ENCODE measurements around the gene SOX11. TPM values are rescaled to one million over a fixed set of nuclear protein-coding genes. Genes with fewer than 3 reads are reported as not detected.

Gene SOX11
- polyA plus RNA-seq, 3 donors, result not detected

GRCh38 chr2:5673145-5674025, 18.8 kb upstream of the SOX11 start:
- no peaks in the 10 kb centered on the region for H3K4me1 ChIP-seq (ENCODE audit: control insufficient read depth in 1 of 2, insufficient read depth in 2 of 2, low read length in 2 of 2)
- TF ChIP-seq, protein P1, sequence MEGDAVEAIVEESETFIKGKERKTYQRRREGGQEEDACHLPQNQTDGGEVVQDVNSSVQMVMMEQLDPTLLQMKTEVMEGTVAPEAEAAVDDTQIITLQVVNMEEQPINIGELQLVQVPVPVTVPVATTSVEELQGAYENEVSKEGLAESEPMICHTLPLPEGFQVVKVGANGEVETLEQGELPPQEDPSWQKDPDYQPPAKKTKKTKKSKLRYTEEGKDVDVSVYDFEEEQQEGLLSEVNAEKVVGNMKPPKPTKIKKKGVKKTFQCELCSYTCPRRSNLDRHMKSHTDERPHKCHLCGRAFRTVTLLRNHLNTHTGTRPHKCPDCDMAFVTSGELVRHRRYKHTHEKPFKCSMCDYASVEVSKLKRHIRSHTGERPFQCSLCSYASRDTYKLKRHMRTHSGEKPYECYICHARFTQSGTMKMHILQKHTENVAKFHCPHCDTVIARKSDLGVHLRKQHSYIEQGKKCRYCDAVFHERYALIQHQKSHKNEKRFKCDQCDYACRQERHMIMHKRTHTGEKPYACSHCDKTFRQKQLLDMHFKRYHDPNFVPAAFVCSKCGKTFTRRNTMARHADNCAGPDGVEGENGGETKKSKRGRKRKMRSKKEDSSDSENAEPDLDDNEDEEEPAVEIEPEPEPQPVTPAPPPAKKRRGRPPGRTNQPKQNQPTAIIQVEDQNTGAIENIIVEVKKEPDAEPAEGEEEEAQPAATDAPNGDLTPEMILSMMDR (IDR thresholded peaks at IDR 0.05), result no peak
- no peaks in the 10 kb centered on the region for H3K9me3 ChIP-seq (replicated peaks in 1 of 2; ENCODE audit: control insufficient read depth in 1 of 2, insufficient read depth in 1 of 2, low read length in 2 of 2)
- H3K79me2 ChIP-seq (ENCODE audit: insufficient read depth, low read length), result no peaks in the 10 kb centered on the region
- H3K9ac ChIP-seq (ENCODE audit: insufficient read depth, low read length, poor library complexity, severe bottlenecking), result no peak overlapping the region
- 11% methylated on average over 40 of the region's 58 CpGs for WGBS (ENCODE audit: insufficient coverage)
- H2AFZ ChIP-seq (ENCODE audit: insufficient read depth, low read depth, low read length, poor library complexity, severe bottlenecking), result no peak overlapping the region
- no peak overlapping the region for H3K27ac ChIP-seq (ENCODE audit: low read depth in 1 of 2, low read length in 2 of 2)
- peak overlapping the region in 1 of 2 donors; percentile 72 for H3K4me3 Mint-ChIP-seq
- no peak overlapping the region for H3K27ac Mint-ChIP-seq
- H3K4me2 ChIP-seq (replicated peaks; ENCODE audit: extremely low read depth, low read length, poor library complexity, severe bottlenecking), result no peak overlapping the region
- H3K4me3 ChIP-seq (replicated peaks in 1 of 3; ENCODE audit: low read depth in 2 of 3, low read length in 3 of 3), result no peak overlapping the region
- H3K4me1 Mint-ChIP-seq, result no peaks in the 10 kb centered on the region
- peaks cover 11 to 21% (median 18%) of the 10 kb centered on the region in 3 donors for H3K27me3 Mint-ChIP-seq (ENCODE audit: low read depth in 3 of 3)
- no peak for DNase-seq
- H3K9me3 Mint-ChIP-seq, result peaks cover 0 to 11% (median 7%) of the 10 kb centered on the region in 7 donors
- intact Hi-C loops (cut with micrococcal nuclease), result loop anchor here in 1 of 2 donors (10.0 kb wide), 1 partner anchor 631 kb away; no protein-coding TSS in a partner anchor
- no peaks in the 10 kb centered on the region for H3K36me3 Mint-ChIP-seq
- H3K27me3 ChIP-seq (ENCODE audit: control insufficient read depth in 2 of 2, insufficient read depth in 2 of 2, low read length in 2 of 2), result peaks cover 11 to 33% of the 10 kb centered on the region in 2 donors
- H4K20me1 ChIP-seq (ENCODE audit: insufficient read depth, low read length), result no peaks in the 10 kb centered on the region
- H3K36me3 ChIP-seq (replicated peaks in 1 of 2; ENCODE audit: control insufficient read depth in 1 of 2, insufficient read depth in 2 of 2, low read length in 2 of 2), result no peaks in the 10 kb centered on the region

DNA sequence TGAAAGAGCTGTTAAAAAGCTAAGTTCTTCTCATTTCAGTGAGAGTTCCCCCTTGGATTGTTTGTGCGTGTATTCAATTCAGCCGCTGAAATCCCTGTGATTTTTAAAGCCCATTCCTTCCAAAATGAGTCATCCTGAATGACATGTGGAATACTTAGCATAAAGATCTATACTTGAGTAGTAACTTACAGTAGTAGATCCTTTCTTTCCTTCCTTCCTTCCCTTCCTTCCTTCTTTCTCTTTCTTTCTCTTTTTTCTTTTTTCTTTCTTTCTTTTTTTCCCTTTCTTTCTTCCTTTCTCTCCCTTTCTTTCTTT, 18.2 kb upstream of the SOX11 start:
- no peaks in the 10 kb centered on the region for H3K4me1 ChIP-seq (ENCODE audit: control insufficient read depth in 1 of 2, insufficient read depth in 2 of 2, low read length in 2 of 2)
- H4K20me1 ChIP-seq (ENCODE audit: insufficient read depth, low read length), result no peaks in the 10 kb centered on the region
- H3K9me3 ChIP-seq (replicated peaks in 1 of 2; ENCODE audit: control insufficient read depth in 1 of 2, insufficient read depth in 1 of 2, low read length in 2 of 2), result no peaks in the 10 kb centered on the region
- no peak overlapping the region for H3K4me3 ChIP-seq (replicated peaks in 1 of 3; ENCODE audit: low read depth in 2 of 3, low read length in 3 of 3)
- peak overlapping the region in 1 of 2 donors; percentile 27 for H3K4me3 Mint-ChIP-seq
- H3K9ac ChIP-seq (ENCODE audit: insufficient read depth, low read length, poor library complexity, severe bottlenecking), result no peak overlapping the region
- no peak for DNase-seq
- no peak overlapping the region for H2AFZ ChIP-seq (ENCODE audit: insufficient read depth, low read depth, low read length, poor library complexity, severe bottlenecking)
- intact Hi-C loops (cut with micrococcal nuclease), result loop anchor here in 1 of 2 donors (10.0 kb wide), 1 partner anchor 631 kb away; no protein-coding TSS in a partner anchor
- TF ChIP-seq, protein P1 (IDR thresholded peaks at IDR 0.05), result no peak
- H3K4me1 Mint-ChIP-seq, result no peaks in the 10 kb centered on the region
- no peaks in the 10 kb centered on the region for H3K79me2 ChIP-seq (ENCODE audit: insufficient read depth, low read length)
- peaks cover 11 to 33% of the 10 kb centered on the region in 2 donors for H3K27me3 ChIP-seq (ENCODE audit: control insufficient read depth in 2 of 2, insufficient read depth in 2 of 2, low read length in 2 of 2)
- peaks cover 11 to 20% (median 17%) of the 10 kb centered on the region in 3 donors for H3K27me3 Mint-ChIP-seq (ENCODE audit: low read depth in 3 of 3)
- no peaks in the 10 kb centered on the region for H3K36me3 Mint-ChIP-seq
- peaks cover 0 to 10% (median 7%) of the 10 kb centered on the region in 7 donors for H3K9me3 Mint-ChIP-seq
- H3K27ac Mint-ChIP-seq, result no peak overlapping the region
- H3K36me3 ChIP-seq (replicated peaks in 1 of 2; ENCODE audit: control insufficient read depth in 1 of 2, insufficient read depth in 2 of 2, low read length in 2 of 2), result no peaks in the 10 kb centered on the region
- H3K4me2 ChIP-seq (replicated peaks; ENCODE audit: extremely low read depth, low read length, poor library complexity, severe bottlenecking), result no peak overlapping the region
- no CpG with 5 or more reads among the region's 2 CpGs for WGBS (ENCODE audit: insufficient coverage)
- no peak overlapping the region for H3K27ac ChIP-seq (ENCODE audit: low read depth in 1 of 2, low read length in 2 of 2)

Measured in CD14-positive monocyte (primary cell).